Neutrophil (primary cell): ENCODE results near the gene CHRNA7.

Experiments used
- H3K27ac ChIP-seq: fragments of 200-600 bp; sonication (generic); 2 replicates; pipeline ENCODE4 v1.5.1; 2016; ENCODE audit warnings: mild to moderate bottlenecking, moderate library complexity
- H3K27me3 ChIP-seq: fragments of 200-600 bp; sonication (generic); 2 replicates; pipeline ENCODE4 v1.6.0; 2016; ENCODE audit warnings: mild to moderate bottlenecking
- H3K36me3 ChIP-seq: fragments of 200-600 bp; sonication (generic); 2 replicates; pipeline ENCODE4 v1.5.1; 2017
- H3K4me1 ChIP-seq, 2 experiments: fragments of 200-600 bp in 1 of 2; sonication (generic) in 1 of 2; 1 replicate in 1 of 2; 2 replicates in 1 of 2; pipeline versions ENCODE4 v1.5.1 to v1.6.1; 2013 to 2016; ENCODE audit warnings: low read depth in 1 of 2, low read length in 1 of 2, mild to moderate bottlenecking in 1 of 2, moderate library complexity in 1 of 2; ENCODE audit not compliant: control insufficient read depth in 1 of 2, insufficient read depth in 1 of 2
- H3K4me3 ChIP-seq, 2 experiments: fragments of 200-600 bp in 1 of 2; sonication (generic) in 1 of 2; 1 replicate in 1 of 2; 2 replicates in 1 of 2; pipeline ENCODE4 v1.5.1; 2013 to 2016; ENCODE audit warnings: low read depth in 1 of 2, low read length in 1 of 2, mild to moderate bottlenecking in 1 of 2, moderate library complexity in 1 of 2
- H3K9me3 ChIP-seq: fragments of 200-600 bp; sonication (generic); 2 replicates; pipeline ENCODE4 v1.5.1; 2016
- TF ChIP-seq, protein P1 (sequence below): fragments of 200-600 bp; sonication (generic); IDR thresholded peaks from 2 replicates; pipeline ENCODE4 v1.5.1; 2016; ENCODE audit warnings: antibody characterized with exemption

The CHRNA7 gene

DNA sequence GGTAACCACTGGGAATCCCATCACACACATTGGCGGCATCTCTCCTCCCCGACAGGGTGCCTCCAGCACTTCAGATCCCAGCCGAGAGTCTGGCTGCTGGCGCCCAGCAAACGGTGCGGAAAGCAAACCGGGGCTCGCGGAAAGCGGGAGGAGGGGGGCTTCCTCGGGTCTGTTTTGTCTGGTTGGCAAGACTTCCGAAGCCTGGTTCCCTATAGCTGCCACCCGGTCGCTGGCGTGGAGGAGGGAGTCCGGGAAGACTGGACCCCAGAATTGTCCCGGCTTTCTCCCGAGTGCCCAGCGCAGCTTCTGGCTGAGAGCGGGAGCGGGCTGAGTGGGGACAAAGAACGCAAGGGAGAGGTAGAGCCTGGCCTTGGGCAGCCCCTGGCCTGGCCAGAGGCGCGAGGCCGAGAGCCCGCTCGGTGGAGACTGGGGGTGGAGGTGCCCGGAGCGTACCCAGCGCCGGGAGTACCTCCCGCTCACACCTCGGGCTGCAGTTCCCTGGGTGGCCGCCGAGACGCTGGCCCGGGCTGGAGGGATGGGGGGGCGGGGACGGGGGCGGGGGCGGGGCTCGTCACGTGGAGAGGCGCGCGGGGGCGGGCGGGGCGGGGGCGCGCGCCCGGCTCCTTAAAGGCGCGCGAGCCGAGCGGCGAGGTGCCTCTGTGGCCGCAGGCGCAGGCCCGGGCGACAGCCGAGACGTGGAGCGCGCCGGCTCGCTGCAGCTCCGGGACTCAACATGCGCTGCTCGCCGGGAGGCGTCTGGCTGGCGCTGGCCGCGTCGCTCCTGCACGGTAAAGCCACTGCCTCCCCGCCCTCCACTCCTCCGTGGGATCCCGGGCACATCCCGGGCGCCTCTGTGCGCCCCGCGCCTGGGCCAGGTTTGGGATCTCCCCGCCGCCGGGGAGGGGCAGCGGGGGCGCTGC, at the start of gene CHRNA7:
Gene CHRNA7 (plus strand): TSS at position 654 of the 920 bp plus-strand sequence. CDS start 80 bp downstream, at position 734.
- peaks cover 93% of the 10 kb centered on the region for H3K27me3 ChIP-seq
- H3K4me1 ChIP-seq = no peaks in the 10 kb centered on the region
- no peak within 1 kb of the TSS for H3K27ac ChIP-seq
- H3K4me3 ChIP-seq = no peak within 1 kb of the TSS
- TF ChIP-seq, protein P1, sequence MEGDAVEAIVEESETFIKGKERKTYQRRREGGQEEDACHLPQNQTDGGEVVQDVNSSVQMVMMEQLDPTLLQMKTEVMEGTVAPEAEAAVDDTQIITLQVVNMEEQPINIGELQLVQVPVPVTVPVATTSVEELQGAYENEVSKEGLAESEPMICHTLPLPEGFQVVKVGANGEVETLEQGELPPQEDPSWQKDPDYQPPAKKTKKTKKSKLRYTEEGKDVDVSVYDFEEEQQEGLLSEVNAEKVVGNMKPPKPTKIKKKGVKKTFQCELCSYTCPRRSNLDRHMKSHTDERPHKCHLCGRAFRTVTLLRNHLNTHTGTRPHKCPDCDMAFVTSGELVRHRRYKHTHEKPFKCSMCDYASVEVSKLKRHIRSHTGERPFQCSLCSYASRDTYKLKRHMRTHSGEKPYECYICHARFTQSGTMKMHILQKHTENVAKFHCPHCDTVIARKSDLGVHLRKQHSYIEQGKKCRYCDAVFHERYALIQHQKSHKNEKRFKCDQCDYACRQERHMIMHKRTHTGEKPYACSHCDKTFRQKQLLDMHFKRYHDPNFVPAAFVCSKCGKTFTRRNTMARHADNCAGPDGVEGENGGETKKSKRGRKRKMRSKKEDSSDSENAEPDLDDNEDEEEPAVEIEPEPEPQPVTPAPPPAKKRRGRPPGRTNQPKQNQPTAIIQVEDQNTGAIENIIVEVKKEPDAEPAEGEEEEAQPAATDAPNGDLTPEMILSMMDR = no peak
- no peaks in the 10 kb centered on the region for H3K9me3 ChIP-seq
- H3K36me3 ChIP-seq = no peaks in the 10 kb centered on the region

DNA sequence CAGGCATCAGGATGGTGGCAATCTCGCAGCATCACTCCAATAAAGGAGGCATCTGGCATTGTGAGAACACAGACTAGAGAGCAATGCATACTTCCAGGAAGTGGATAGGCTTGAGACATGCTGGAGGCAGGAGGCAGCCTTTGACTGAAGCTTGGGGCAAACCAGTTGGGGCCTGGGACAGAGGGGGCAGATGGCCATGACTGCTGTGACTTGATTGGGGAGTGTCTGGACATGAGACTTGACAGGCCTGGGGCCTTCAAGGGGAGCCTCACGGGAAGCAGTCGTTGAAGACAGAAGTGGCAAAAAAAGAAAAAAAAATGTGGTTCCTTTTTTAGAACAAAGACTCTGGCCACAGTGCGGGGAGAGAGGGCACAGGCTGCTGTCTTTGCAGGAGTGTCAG, 44.7 kb upstream of the CHRNA7 start:
- Histone ChIP-seq H3K27me3 (no peaks in the 10 kb centered on the region), H3K27ac (no peak overlapping the region), H3K4me3 (no peak overlapping the region), H3K4me1 (no peaks in the 10 kb centered on the region), H3K36me3 (no peaks in the 10 kb centered on the region), H3K9me3 (no peaks in the 10 kb centered on the region)
- TF ChIP-seq, protein P1 = no peak

GRCh38 chr15:31993062-31993461, 37.3 kb upstream of the CHRNA7 start:
- Histone ChIP-seq H3K4me3 (no peak overlapping the region), H3K36me3 (no peaks in the 10 kb centered on the region), H3K27ac (no peak overlapping the region), H3K4me1 (no peaks in the 10 kb centered on the region), H3K9me3 (no peaks in the 10 kb centered on the region), H3K27me3 (no peaks in the 10 kb centered on the region)
- TF ChIP-seq, protein P1 = no peak

- H3K36me3 ChIP-seq = no peaks in the 10 kb centered on the region
- H3K27ac ChIP-seq = no peak overlapping the region
- H3K4me1 ChIP-seq = no peaks in the 10 kb centered on the region
- H3K9me3 ChIP-seq = no peaks in the 10 kb centered on the region
- H3K4me3 ChIP-seq = no peak overlapping the region
- H3K27me3 ChIP-seq = peaks cover 3% of the 10 kb centered on the region
- TF ChIP-seq, protein P1 = no peak
Measured at GRCh38 chr15:31997711-31998110, 32.6 kb upstream of the CHRNA7 start.

GRCh38 chr15:32003558-32003957, 26.8 kb upstream of the CHRNA7 start:
- no peak overlapping the region for H3K4me3 ChIP-seq
- H3K36me3 ChIP-seq = no peaks in the 10 kb centered on the region
- H3K27me3 ChIP-seq = peaks cover 3% of the 10 kb centered on the region
- no peaks in the 10 kb centered on the region for H3K4me1 ChIP-seq
- TF ChIP-seq, protein P1 = no peak
- H3K9me3 ChIP-seq = no peaks in the 10 kb centered on the region
- H3K27ac ChIP-seq = no peak overlapping the region
